GM12878 (cell line): ENCODE results near the gene CLPTM1L. TPM values are rescaled to one million over a fixed set of nuclear protein-coding genes. Genes with fewer than 3 reads are reported as not detected.

Experiments used
- ATF2 ChIP-seq: IDR thresholded peaks from 2 replicates; pipeline ENCODE4 v1.6.1; 2012; ENCODE audit warnings: low read length, inconsistent platforms
- BHLHE40 ChIP-seq, 2 experiments: fragments of 450-650 bp in 1 of 2; IDR thresholded peaks; 2 replicates each; pipeline ENCODE4 v1.6.1; 2011 to 2017; ENCODE audit warnings: low read depth in 2 of 2, borderline replicate concordance in 1 of 2, improper control_type of control experiment in 1 of 2, low read length in 1 of 2, mild to moderate bottlenecking in 1 of 2
- BMI1 ChIP-seq: fragments of 450-650 bp; IDR thresholded peaks from 2 replicates; pipeline ENCODE4 v1.6.1; 2016; ENCODE audit warnings: mild to moderate bottlenecking, moderate library complexity, borderline replicate concordance
- CBX5 ChIP-seq: sonication (generic); IDR thresholded peaks from 2 replicates; pipeline ENCODE4 v1.6.1; 2016; ENCODE audit warnings: low read depth, moderate library complexity, mild to moderate bottlenecking, inconsistent platforms
- CHD1 ChIP-seq: IDR thresholded peaks from 2 replicates; pipeline ENCODE4 v1.6.1; 2012; ENCODE audit warnings: low read depth, low read length, improper control_type of control experiment
- ETV6 ChIP-seq, 2 experiments: fragments of 450-650 bp in 1 of 2; IDR thresholded peaks in 1 of 2; conservative IDR thresholded peaks in 1 of 2; 2 replicates each; pipeline ENCODE4 v1.6.1; 2014; ENCODE audit warnings: antibody characterized with exemption in 1 of 2, borderline replicate concordance in 1 of 2, low read depth in 1 of 2, mild to moderate bottlenecking in 1 of 2, moderate library complexity in 1 of 2
- IKZF2 ChIP-seq, 2 experiments: fragments of 450-650 bp; IDR thresholded peaks; 2 replicates each; pipeline ENCODE4 v1.6.1; 2017; ENCODE audit warnings: mild to moderate bottlenecking in 2 of 2, moderate library complexity in 2 of 2
- IRF4 ChIP-seq: IDR thresholded peaks from 2 replicates; pipeline ENCODE4 v1.6.1; 2011; ENCODE audit warnings: low read depth, low read length
- LARP7 ChIP-seq: fragments of 450-650 bp; IDR thresholded peaks from 2 replicates; pipeline ENCODE4 v1.6.1; 2017; ENCODE audit warnings: mild to moderate bottlenecking
- MEF2B ChIP-seq: fragments of 450-650 bp; IDR thresholded peaks from 2 replicates; pipeline ENCODE4 v1.6.1; 2018; ENCODE audit warnings: mild to moderate bottlenecking, moderate library complexity; ENCODE audit not compliant: partially characterized antibody, poor library complexity, severe bottlenecking
- MTA3 ChIP-seq: IDR thresholded peaks from 2 replicates; pipeline ENCODE4 v1.6.1; 2012; ENCODE audit warnings: low read length, inconsistent platforms, borderline replicate concordance
- MYC ChIP-seq: IDR thresholded peaks from 2 replicates; pipeline ENCODE4 v1.6.1; 2011; ENCODE audit warnings: mild to moderate bottlenecking, low read length, moderate library complexity, inconsistent platforms; ENCODE audit not compliant: insufficient read depth, insufficient replicate concordance, insufficient read length, severe bottlenecking
- NFIC ChIP-seq: IDR thresholded peaks from 2 replicates; pipeline ENCODE4 v1.6.1; 2012; ENCODE audit warnings: low read depth, mild to moderate bottlenecking, inconsistent platforms, low read length, moderate library complexity
- NFYB ChIP-seq: IDR thresholded peaks from 2 replicates; pipeline ENCODE4 v1.6.1; 2011; ENCODE audit warnings: low read depth, mild to moderate bottlenecking, low read length, improper control_type of control experiment, moderate library complexity; ENCODE audit not compliant: insufficient read depth
- PML ChIP-seq: IDR thresholded peaks from 2 replicates; pipeline ENCODE4 v1.6.1; 2012; ENCODE audit warnings: low read length, inconsistent platforms
- SIX5 ChIP-seq: IDR thresholded peaks from 2 replicates; pipeline ENCODE4 v1.6.1; 2011; ENCODE audit warnings: mild to moderate bottlenecking, low read depth, low read length, moderate library complexity; ENCODE audit not compliant: severe bottlenecking
- SP1 ChIP-seq: IDR thresholded peaks from one replicate; pipeline ENCODE4 v1.6.1; 2011; ENCODE audit warnings: low read depth, low read length
- STAT1 ChIP-seq: fragments of 450-650 bp; conservative IDR thresholded peaks from 2 replicates; pipeline ENCODE4 v1.6.1; 2014; ENCODE audit warnings: antibody characterized with exemption, mild to moderate bottlenecking
- ZBED1 ChIP-seq: IDR thresholded peaks from 2 replicates; pipeline ENCODE4 v1.6.1; 2016; ENCODE audit warnings: borderline replicate concordance
- ZNF217 ChIP-seq: fragments of 450-650 bp; IDR thresholded peaks from 2 replicates; pipeline ENCODE4 v1.6.1; 2017; ENCODE audit warnings: antibody characterized with exemption, mild to moderate bottlenecking
- ZNF24 ChIP-seq: fragments of 450-650 bp; IDR thresholded peaks from 2 replicates; pipeline ENCODE4 v1.6.1; 2017; ENCODE audit warnings: antibody characterized with exemption, mild to moderate bottlenecking
- ZNF384 ChIP-seq: IDR thresholded peaks from 2 replicates; pipeline ENCODE4 v1.6.1; 2012; ENCODE audit warnings: low read depth, mild to moderate bottlenecking, low read length, improper control_type of control experiment, borderline replicate concordance
- ZNF687 ChIP-seq: fragments of 450-650 bp; IDR thresholded peaks from 2 replicates; pipeline ENCODE4 v1.6.1; 2017; ENCODE audit warnings: mild to moderate bottlenecking, moderate library complexity
- polyA plus RNA-seq, 11 experiments: library from polyadenylated mRNA; depleted of rRNA in 4 of 11; unstranded in 6 of 11; stranded (reverse) in 5 of 11; fragments of >200 nt; fragmentation: Nextera tagmentation in 4 of 11; fragmentation: Illumina TruSeq in 1 of 11; extraction: Ambion mirVana in 4 of 11; extraction: Trizol in 1 of 11; gene quantifications; 1 replicate in 1 of 11; 2 replicates in 10 of 11; pipeline versions ENCODE4 v1.2.1 to v1.2.3, GENCODE V29; 2011 to 2016; ENCODE audit warnings: inconsistent platforms in 2 of 11, missing spikeins in 2 of 11, low read depth in 1 of 11
- total RNA-seq, 4 experiments: library from RNA; depleted of rRNA in 3 of 4; stranded (reverse); fragments of >200 nt in 3 of 4; fragmentation: Illumina TruSeq in 1 of 4; extraction: Trizol in 1 of 4; gene quantifications; 2 replicates each; pipeline versions ENCODE4 v1.2.1 to v1.2.3, GENCODE V29; 2013 to 2021

CLPTM1L gene
- total and polyA plus RNA-seq, 10 of the 15 experiments (the other 5 are each of a cell fraction or from before 2014, with no cell fraction given): 2.9 to 278 (median 135) TPM

GRCh38 chr5:1312993-1313833 lies 31.7 kb downstream of the CLPTM1L start (continued):
- TF ChIP-seq ZNF687 (peak; percentile 55), SP1 (no peak), ZBED1 (peak; percentile 58; the same call in 1 of the 2 replicates), SIX5 (no peak), NFYB (peak; percentile 41; the same call in 1 of the 2 replicates), MEF2B (peak; percentile 81), PML (0 out of 2 replicates have a peak, but pooled peaks have one; percentile 53), MYC (no peak), ZNF384 (0 out of 2 replicates have a peak, but pooled peaks have one; percentile 44), ETV6 (conservative IDR thresholded peaks at IDR 0.05 in 1 of 2, IDR thresholded peaks at IDR 0.05 in 1 of 2; ENCODE audit: borderline replicate concordance in 1 of 2, low read depth in 1 of 2) (peak in 1 of 2 experiments; percentile 80; a peak in 2 of 4 replicates), BHLHE40 (IDR thresholded peaks at IDR 0.05; ENCODE audit: borderline replicate concordance in 1 of 2, low read depth in 2 of 2, low read length in 1 of 2) (peak; percentile 29 to 55), BMI1 (no peak), IRF4 (peak; percentile 50; the same call in 1 of the 2 replicates), CBX5 (peak; percentile 67; the same call in 1 of the 2 replicates), CHD1 (peak; percentile 23; the same call in 1 of the 2 replicates), ZNF24 (no peak), IKZF2 (IDR thresholded peaks at IDR 0.05) (peak; percentile 66 to 70), ZNF217 (no peak), ATF2 (peak; percentile 94), LARP7 (0 out of 2 replicates have a peak, but pooled peaks have one; percentile 25), STAT1 (no peak), NFIC (peak; percentile 100), MTA3 (peak; percentile 92)
